DMS79 treated with DMSO at 0.1 percent for 48 hours (cell line): ENCODE data around the gene C16orf46.

ENCODE experiments used
- DNase-seq: peaks from one replicate; lab custom pipeline; 2025; lab: John Stamatoyannopoulos, UW

C16orf46 gene

DNA sequence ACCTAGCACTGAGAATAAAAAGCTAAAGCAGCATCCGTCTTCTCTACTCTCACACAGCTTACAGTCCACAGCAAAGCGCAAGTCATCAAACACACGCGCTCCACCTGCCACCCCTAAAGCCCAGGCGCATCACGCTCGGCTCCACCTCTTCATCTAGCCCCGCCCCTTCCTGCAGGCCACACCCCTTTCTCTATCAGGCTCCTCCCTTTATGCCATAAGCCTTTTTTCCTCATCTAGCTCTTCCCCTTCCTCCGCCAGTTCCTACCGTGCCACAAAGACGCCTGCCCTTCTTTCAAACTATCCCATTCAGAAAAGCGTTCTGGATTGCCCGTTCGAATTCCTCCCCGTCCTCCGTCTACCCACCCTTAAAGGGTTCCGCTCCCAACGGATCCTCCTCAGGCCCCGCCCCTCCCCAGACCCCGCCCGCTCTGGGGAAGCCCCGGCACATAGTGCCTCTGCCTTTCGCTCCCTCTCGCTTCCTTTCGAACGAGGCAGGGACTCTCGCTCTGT lies 417 bp downstream of the C16orf46 start:
- peak; percentile 69 for DNase-seq

DNA sequence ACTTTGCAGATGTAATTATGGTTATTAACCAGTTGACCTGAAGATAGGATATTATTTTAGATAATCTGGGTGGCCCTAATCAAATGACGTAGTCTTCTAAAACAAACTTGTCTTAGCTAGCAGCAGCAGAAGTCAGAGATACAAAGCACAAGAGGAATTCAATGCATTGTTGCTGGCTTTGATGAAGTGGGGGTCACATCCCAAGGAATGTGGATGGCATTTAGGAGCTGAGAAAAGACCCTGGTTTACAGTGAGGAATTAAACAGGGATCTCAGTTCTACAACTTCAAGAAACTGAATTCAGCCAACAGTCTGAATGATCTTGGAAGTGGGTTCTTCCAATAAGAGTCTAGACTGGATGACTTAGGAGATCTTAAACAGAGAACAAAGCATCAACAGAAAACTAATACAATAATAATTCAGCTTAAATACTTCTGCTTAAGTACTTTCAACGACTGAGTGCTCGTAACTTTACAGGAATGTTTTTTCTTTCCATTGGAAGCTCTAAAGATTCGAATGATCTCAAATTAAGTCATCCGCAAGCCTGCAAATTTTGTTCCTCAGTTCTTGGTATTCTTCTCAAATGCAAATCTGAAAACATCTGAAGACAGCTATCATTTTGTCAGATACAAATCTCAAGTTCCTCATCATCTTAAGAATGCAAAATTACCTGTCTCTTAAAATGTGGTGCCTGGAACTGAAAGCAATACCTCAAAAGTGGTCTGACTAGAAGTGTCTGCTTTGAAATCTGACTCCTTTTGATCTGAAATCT lies 3.3 kb downstream of the C16orf46 start:
- DNase-seq = peak; percentile 1

DNA sequence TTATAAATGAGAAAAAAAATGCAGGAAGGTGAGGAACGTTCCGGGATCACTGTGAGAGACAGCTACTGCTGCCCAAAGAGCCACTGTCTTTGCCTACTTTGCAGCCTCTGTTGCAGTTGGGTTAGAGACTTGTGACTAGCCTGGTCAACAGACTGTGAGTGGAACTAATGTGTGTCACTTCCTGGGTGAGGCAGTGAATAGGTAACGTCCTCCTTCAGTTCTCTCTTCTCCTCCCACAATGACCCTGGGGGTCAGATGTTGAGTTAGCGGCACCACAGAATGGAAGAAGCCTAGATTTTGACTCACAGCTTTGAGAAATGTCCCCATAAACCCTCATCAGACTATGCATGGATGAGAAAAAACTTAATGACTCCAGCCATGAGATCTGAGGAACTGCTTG lies 5.2 kb downstream of the C16orf46 start:
- DNase-seq = no peak

DNA sequence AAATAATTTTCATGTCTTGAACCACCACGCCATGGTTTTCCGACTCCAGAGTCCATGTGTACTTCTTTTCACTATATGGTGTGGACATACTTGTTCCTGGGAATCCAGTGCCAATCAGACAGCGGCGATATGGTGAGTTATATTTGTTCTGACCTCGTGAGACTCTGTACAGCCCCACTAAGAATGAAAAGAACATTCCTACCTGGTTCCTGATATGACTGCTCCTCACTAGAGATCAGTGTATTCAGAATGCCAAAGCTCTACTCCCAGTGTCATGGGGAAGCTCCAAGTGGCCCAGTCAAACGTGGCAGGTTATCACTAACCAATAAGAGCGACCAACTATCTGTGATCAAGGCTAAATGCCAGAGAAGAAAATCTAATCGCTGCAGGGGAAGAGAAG lies 6.1 kb downstream of the C16orf46 start:
- no peak for DNase-seq

DNA sequence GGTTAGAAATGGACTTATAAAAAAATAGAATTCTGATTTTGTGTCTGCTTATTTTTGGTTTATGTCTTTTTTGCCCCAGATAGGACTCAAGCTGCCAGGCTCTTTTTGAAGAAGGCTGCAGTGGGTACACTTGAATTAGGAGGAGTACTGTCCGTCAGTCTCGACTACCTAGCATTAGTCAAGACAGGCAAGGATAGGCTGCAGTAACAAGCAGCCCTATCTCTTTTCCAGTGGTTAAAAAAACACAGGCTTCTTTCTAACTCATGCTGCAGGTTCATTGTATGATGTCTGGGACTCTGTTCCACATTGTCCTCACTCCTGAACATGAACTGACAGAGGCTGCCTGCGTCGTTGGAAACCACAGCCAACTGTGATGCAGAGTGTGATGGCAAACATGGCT lies 8.0 kb downstream of the C16orf46 start:
- no peak for DNase-seq

DNA sequence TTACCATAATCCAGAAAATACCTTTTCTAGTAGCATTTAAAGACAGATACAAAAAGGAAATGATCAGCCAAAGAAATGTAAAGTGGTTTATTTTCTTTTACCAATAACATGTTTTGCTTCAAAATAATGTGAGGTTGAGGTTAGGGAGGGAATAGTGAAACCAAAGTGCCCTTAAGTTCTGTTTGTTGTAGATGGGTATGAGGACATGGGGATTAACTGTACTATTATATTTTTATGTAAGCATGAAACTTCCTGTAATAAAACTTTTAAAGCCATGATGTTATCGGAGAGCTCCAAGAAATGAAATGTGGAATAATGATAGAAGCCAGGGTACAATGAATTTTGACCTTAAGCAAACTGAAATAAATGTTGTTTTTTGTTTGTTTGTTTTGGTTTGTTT lies 9.9 kb downstream of the C16orf46 start:
- DNase-seq = no peak

DNA sequence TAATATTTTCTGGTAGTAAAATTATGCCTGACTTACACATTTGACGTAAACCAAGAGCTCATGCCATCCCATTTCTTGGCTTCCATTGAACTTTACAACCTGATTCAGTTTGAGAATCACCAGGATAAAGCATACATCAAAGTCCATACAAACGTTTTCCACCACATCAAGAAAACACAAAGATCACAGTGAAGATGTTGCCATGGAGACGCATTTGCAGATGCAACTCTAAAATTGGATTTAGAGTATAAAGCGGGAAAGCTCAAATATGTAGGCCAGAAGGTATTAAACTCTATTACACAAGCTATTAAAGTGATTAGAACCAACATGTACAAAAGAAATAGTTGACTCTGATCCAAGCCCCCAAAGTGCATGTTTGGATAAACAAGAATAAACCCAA lies 10.4 kb downstream of the C16orf46 start:
- DNase-seq = no peak

DNA sequence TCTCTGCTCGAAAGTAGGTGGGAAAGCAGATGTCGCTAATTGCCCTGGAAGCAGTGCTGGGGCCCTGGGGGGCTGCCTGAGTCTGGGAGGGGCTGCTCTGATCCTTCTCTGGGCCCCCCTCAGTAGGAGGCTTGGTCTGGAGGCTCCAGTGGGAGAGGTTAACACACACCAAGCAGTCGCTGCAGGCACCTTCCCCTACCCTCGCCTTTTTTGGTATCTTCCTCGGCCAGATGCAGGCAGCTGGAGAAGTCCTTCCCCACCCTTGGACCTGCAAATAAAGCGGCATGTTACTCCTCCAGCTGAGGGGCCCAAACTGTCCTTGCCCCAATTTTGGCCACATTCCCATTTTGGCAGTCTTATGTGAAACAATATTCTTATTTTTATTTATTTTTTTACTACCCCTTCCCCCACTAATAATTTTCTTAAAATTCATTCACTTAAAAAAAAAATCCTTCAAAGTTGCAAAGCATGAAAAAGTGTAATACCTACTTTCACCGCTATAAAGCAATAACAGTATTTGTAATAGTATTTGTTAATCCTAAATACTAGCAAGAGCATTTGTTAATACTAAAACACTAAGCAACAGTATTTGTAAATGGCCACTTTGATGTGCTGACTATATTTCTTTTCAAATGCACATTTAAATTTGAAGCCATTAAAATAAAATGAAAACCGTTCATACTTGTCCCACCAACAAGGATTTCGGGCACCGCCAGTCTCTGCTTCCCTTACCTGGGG lies 15.0 kb downstream of the C16orf46 start:
- DNase-seq = no peak

DNA sequence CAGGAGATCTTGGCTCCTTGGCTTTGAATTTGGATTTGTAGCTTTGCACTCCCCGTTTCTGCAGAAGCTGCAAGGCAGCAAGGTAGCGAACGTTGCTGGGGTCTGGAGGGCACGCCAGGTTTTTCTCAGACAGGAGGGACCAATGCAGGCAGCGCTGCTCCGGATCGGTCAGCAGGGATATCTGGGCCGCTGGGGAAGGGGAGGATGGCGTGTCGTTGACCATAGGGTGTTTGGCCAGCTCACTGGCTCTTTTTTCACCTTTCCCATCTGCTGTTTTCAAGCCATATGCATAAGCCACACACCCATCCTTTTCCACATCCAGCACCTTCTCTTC lies 15.8 kb downstream of the C16orf46 start:
- DNase-seq = no peak

DNA sequence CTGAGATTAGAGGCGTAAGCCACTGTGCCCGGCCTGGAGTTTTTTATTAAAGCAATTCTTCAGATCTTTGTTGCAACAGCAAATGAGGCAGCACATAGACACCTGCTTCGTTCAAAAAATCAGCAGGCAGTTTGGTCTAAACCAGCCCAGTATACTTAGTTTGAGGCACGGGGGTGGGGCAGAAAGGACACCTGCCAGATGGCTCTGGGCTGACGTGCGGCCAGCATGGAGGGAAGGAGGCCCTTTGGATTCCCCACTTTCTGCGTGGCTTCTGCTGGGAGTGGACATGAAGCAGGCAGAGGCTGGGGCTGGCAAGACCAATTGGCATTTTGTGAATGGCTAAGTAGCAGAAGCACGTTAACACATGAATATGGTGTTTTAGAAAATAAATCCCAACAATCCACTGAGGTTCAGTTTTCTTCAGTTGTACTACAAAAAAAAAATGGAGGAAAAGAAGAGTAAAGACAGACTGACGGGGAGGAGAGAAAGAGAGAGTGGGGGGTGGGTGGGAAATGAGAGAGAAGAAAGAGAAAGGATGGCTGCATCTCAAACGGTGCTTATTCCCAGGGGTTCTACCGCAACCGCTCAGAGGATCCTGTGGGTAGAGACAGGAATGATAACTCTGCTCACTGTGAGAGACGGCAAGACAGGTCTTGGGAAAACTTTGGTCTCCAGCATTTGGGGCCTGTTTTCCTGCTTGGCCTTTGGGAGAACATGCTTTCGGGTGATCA lies 16.3 kb downstream of the C16orf46 start:
- no peak for DNase-seq

DNA sequence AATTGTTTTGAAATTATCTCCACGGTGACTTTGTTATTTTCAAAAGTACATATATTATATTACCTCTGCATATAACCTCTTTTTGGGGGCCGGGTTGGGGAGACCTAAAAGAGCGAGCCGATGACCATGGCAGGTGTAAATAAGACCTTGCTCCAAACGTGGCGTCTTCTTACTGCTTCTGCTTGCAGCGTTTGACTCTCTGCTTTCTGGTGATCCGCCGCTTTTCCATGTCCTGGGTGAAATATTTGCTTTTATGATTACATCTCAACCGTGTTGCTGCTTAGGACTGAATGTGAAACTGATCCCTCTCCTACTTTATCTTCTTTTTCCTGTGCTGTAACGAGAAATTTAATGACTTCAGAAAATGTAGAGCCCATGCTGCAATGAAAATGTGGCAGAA lies 23.3 kb downstream of the C16orf46 start:
- DNase-seq = no peak

DNA sequence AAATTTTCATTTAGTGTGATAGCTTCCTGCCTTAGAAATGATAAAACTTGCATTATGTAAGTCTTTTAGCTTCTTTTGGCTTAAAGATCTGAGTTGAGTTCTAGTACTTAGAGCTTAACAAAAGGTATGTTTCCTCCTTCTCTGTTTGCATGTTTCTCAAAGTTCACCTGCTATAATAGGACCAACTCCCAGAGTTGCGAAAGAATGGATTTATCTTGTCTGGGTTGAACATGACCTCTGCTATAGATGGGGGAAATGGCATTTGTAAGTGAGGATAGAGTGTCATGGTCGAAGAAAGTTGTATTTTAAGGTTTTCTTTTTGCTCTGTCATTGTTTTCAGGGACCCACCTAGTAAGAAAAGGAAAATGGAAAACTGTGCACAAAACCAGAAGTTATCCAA lies 34.2 kb downstream of the C16orf46 start:
- no peak for DNase-seq

DNA sequence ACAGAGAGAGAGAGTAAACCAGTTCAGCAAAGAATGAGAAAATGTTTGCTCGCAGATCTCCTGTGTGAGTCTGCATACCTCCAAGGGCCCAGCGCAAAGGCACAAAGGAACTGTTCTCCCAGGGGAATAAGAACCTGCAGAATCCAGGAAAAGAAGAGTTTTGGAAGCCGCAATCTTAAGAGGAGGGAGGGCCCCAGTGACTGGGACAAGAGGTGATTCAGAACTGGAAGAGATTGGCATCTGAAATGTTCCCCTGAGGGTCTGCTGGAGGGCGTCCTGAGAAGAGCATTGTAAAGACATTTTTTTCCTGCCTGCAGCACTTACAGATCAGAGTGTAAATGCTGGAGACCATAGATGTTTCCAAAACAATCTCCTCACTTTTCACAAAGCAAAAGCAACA lies 35.3 kb downstream of the C16orf46 start:
- no peak for DNase-seq

DNA sequence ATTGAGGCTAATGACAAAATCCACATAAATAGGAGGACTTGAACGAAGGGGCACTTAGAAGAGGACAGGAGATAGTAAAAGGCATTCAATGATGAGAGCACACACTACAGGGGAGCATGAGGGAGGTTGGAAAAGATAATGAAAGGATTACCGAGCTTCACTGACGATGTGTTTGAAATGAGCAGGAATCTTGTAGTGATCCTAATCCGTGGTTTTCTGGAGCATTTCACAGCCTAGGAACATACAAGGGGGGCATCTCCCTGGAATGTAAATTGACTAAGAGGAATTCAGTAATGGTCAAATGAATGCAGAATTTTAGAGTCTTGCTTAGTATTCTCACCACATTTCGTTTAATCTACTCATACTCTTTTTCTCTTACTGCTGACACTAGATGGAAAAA lies 36.2 kb downstream of the C16orf46 start:
- DNase-seq = no peak

DNA sequence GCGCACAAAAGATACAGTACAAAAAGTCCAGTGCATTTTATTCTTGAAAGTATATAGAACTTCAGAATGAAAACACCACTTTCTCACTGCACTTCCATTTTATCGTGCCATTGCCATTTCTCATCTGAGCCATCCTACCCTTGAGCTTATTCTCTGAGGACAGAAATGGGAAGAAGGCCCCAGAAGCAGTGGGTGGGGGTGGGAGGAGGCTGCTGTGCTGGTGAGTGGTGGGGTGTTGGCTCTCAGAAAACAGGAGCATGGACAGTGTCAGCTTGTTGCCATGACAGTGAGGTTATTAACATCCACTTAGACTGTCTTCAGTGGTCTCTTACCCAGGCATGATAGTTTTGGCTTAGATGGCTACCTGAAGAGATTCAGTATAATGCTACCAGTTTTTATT lies 36.9 kb downstream of the C16orf46 start:
- no peak for DNase-seq

DNA sequence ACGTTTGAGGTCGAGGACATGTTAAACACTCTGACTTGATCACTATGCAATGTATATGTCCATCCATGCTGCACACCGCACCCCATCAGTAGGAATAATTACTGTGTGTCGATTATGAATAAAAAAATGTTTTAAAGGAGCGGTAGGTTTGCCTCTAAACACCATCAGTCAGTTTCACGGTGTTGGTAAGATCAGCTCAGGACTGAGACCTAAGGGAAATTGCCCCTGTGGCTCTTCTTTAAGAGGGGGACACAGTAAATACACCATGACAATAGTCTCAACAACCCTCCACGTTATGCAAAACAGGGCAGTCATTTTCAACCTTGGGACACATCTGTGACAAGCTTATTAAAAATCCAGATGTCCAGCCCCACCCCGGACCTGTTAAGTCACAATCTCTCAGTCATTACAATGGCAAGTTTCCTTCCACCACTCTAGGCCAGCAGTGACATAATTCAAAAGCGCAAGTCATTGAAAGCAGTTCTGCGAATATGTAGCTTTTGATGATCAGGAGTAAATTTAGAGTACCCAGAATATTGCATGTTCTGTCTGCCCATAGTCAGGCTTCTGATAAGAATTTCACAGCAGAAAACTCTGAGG lies 40.2 kb downstream of the C16orf46 start:
- no peak for DNase-seq

DNA sequence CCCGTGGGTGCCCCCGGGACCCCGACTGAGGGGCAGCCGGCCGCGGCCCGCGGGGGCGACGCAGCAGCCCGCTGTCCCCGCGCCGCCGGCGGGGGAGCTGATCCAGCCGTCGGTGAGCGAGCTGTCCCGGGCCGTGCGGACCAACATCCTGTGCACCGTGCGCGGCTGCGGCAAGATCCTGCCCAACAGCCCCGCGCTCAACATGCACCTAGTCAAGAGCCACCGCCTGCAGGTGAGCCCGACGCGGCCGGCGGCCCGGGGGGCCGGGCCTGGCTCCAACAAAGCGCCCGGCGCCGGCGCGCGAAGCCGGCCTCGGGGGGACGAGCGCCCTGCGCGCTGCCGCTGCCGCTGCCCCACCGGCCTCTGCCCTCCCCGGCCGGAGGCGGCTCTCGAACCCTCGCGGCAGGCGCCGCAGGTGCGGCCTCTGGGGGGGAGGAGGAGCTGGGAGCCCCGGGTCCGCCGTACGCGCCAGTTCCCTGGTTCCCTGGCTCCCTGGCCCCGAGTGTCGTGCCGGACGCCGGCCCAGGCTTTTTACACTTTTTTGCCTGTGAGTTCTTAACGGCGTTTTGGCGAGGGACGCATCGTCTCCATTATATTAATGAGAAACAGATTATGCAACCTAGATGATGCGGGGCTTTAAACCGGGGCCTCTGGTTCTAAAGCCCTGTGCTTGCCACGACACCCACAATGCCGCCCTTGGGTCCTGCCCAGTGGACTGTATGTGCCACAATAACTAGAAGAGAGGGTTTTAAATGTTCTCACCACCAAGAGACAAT lies 40.9 kb downstream of the C16orf46 start:
- peak; percentile 4 for DNase-seq

DNA sequence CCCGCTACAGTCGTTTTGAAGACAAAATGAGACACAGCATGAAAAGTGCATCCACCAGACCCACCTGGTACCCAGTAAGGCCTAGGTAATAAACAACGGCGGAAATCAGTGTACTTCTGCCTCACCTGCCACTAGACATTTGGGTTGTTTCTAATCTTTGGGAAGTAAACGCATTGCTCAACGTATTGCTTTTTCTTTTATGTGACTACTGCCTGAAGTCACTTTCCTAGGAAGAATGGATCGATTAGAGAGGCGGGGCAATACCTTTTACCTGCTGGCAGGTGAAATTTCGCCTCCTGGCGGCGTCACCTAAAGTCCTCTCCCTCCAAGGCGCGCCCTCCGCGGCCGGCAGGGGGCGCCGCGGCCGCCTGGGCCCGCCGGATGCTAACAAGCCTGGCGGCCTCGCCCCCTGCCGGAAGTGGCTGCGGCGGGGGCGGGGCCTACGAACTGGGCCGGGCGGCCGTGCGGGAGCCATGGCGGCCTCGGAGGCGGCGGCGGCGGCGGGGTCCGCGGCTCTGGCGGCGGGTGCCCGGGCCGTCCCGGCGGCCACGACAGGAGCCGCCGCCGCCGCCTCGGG lies 41.6 kb downstream of the C16orf46 start, which contains the start of gene ATMIN:
Gene ATMIN (plus strand): TSS at position 445 of the 577 bp plus-strand sequence. CDS start 29 bp downstream, at position 474.
- peak; percentile 50 for DNase-seq

DNA sequence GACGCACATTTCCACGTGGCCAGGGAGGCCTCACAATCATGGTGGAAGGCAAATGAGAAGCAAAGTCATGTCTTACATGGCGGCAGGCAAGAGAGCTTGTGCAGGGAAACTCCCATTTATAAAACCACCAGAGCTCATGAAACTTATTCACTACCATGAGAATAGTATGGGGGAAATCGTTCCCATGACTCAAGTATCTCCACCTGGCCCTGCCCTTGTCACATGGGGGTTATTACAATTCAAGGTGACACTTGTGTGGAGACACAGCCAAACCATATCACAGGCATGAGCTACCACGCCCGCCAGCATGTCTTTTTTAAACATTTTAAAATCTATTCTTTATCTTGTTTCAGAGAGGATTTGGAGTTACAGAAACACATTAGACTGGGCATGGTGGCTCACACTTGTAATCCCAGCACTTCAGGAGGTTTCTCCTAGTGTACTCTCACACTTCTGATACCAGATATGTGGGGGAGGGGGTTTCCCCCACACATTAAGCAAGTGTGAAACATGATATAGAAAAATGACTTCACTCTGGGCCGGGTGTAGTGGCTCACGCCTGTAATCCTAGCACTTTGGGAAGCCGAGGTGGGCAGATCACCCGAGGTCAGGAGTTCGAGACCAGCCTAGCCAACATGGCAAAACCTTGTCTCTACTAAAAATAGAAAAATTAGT lies 47.0 kb downstream of the C16orf46 start:
- no peak for DNase-seq

DNA sequence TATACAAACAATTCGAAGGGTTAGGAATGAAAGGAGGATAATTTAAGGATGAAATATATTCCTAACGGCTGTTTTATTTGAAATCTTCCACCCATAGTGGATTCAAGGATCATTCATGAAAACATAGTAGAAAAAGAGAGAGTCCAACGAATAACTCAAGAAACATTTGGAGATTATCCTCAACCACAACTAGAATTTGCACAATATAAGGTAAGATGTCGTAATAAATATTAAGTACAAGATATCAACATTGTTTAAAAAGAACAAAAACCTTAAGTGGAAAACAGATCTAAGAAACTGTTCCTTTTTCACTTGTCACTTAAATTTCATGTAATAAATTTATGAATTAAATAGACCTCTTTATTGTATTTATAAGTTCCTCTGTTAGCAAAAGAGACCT lies 50.6 kb downstream of the C16orf46 start:
- DNase-seq = no peak

DNA sequence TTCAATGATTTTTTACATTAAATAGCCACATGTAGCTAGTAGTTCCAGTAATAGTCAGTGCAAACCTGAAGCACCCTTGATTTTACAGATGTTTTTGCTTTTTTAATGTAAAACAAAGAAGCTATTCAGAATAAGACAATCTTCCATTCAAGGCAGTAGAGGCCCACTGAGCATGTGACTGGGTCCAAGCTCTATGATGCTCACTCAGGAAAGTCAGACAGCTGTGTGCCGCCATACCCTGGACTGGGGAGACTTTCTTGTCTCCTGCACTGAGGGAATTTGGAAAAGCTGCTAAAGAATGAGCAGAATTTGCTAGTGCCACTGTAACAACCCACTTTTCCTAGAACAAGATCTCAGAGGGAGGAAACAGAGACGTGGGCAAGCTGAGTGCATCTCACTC lies 58.5 kb downstream of the C16orf46 start:
- DNase-seq = no peak
